ENCODE measurements around the gene PLEKHB2.

- TF ChIP-seq CTCF (IDR thresholded peaks at IDR 0.05) (no peak), REST (IDR thresholded peaks at IDR 0.05; ENCODE audit: insufficient read depth in 1 of 2, low read depth in 2 of 2, low read length in 1 of 2) (no peak)
Measured at GRCh38 chr2:131122496-131122895, 17.4 kb downstream of the PLEKHB2 start.

Data from Panc1 (cell line).